Middle frontal gyrus (tissue), 1 donor: ENCODE results near the gene ADPRHL1.
A peak's percentile ranks its signal among the peaks of the same experiment; 100 is the strongest.
"Not testable (repeated sequence)": the region's sequence is repeated elsewhere in the genome, so short reads cannot be mapped to it uniquely, and the experiment has no call there.

Experiments
- DNase-seq: peaks from one replicate; pipeline ENCODE4 v3.0.0-alpha.2; 2015; ENCODE audit warnings: low spot score; ENCODE audit errors: extremely low spot score

Gene ADPRHL1

GRCh38 chr13:113403255-113404104 is 49.8 kb downstream of the ADPRHL1 start:
- DNase-seq = no peak

DNA sequence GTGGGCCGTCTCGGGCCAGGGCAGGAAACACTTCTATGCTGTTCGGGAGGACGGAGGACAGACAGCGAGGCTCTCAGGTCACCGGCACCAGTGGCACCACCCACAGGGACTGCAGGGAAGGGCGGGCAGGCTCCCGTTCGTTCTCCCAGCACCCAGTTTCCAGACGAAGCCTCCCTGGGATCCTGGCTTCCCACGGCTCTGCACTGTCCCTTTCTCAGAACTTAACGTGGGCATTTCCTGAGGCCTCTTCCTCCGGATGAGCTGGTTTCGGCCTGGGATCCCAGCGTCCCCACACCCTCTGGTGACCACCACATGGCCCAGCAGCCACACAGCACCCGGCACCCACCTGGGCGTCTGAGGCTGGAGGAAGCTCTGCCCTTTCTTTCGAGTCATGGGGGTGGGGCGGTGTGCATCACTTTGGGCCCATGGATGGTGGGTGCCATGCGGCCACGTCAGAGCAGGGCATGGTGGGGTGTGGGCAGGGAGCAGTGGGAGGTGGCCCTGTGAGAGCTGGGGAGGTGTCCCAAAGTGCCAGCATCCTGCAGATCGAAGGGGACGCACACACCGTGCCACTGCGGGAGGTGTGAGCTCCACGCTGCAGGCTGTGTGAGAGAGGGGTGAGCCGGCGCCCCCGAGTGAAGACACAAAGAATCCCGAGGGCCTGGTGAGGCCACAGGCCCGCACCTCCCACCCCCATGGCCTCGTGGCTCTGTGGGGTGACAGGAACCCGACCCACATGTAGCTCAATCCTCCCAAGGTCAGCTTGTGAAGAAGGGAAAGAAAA is 50.6 kb downstream of the ADPRHL1 start:
- DNase-seq = no peak

DNA sequence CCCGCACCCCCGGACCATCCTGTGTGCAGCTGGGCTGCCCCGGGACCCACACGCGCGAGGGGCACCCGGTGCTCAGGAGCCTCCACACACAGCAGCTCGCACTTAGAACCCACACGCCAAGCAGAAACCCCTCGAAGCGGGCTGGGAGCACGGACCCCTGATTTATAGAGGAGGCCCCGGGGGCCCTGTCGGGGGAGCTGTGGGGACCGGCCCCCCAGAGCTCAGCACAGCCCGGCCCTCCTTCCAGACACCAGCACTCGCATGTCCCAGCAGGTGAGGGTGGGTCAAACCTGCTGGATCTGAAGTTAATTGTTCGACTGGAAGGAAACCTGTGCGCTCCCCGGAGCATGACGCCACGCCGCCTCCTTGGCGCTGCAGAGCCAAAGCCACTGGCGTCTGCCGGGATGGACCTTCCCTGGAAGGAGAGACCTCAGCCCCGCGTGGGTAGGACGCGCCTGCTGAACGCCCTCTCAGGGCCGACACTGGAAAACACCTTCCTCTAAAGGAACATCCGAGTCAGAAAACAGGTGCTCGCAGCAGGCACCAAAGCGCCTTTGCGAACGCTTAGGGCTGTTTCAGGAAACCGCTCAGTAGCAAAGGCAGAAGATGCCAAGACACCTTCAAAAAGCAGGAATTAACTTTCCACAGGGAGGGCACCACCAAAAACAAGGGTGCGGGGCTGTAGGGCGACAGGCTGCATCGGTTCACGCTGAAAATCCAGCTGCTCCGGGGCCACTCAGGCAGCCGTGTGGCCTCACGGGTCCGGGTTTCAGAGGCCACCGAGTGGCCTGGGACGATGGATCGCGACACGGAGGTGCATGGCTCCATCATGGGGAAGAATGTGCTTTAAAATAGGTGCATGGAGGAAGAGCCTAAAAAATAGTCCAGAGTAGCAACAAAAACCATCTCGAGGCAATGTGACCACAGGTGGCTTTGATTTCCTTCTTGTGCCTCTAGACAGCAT is 51.6 kb downstream of the ADPRHL1 start:
- DNase-seq = no peak

DNA sequence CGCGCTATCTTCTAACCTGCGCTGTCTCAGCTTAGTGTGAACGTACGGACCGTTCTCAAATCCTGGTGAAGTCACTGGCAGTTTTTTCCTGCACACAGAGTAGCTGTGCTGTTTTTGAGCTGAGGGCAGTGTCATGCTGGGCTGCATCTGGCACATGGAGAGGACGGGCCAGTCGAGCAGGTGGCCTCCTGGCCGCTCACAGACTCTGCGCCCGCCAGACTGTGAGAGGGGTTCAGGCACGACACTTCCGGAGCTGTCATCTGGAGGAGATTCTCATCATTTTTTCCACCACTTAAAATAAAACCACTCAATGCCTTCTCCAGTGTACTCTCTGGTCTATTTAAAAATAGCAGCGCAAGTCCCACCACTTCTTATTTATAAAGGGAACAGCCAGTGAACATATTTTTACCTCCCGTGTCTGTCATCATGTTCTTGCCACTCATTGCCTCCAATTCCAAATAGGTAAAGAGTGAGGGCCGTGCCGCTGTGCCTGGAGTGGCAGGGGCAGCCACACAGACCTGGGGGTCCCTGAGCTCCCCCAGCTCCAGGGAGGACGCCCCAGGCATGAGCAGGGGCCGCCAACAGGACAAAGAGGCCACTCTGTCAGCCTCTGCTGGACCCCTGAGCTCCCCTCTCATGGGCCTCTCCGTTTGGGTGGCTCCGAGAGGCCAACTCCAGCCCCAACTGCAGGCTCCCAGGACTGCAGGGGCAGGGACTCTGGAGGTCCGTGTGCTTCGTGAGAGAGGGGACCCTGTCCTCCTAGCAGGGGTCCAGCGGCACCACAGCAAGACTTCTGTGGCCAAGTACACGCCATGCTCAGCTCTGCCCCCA is 52.5 kb downstream of the ADPRHL1 start:
- peak; percentile 31 for DNase-seq

GRCh38 chr13:113399755-113400149 is 53.5 kb downstream of the ADPRHL1 start:
- DNase-seq = no peak

DNA sequence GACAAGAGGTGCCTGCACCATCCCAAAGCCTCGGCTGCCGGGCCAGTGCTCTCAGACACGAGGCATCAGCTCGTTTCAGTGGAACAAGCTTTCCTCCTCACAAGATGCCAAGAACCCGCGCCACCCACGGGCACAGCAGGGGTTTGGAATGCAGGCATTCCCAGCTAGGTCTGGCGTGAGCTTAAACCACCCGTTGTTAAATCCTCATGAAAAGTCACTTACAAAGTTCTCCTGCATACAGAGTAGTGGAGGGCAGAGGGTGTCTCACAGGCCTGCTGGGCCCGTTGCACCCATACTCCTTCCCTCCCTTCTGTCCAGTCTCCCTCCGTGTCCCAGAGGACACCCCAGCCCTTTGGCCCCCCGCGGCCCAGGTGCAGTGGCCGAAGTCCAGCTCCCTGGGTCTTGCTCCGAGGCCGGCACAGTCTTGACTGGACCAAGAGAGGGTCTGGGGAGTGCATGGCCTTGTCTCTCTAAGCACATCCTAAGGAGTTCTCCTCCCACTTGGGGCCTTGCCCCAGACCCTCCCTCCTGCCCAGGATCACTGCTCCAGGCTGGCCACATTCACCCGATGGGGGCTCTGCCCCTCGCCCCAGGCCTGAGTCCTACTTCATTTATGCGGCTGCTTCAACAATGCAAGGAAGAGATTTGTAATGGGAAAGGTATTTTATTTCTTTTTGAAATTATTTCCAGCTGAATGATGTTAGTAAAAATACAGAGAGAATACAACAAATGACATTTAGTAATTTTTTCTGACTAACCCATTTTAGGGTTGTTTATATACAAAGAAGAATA is 54.1 kb downstream of the ADPRHL1 start:
- DNase-seq = no peak

- no peak for DNase-seq
Measured at GRCh38 chr13:113397608-113398425, 55.5 kb downstream of the ADPRHL1 start.

DNA sequence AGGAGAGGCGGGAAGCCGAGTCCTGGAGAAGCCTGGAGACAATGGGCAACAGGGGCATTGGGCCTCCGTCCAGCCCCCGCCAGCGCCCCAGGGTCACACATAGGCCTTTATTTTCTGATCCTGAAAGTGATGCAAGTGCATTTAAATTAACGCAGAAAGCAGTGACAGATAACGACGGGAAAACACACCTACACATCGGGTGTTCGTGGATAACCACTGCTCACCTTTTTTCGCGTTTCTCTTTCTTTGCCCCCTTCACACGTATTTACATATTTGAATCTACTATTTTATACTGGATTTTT is 59.0 kb downstream of the ADPRHL1 start:
- DNase-seq = no peak

DNA sequence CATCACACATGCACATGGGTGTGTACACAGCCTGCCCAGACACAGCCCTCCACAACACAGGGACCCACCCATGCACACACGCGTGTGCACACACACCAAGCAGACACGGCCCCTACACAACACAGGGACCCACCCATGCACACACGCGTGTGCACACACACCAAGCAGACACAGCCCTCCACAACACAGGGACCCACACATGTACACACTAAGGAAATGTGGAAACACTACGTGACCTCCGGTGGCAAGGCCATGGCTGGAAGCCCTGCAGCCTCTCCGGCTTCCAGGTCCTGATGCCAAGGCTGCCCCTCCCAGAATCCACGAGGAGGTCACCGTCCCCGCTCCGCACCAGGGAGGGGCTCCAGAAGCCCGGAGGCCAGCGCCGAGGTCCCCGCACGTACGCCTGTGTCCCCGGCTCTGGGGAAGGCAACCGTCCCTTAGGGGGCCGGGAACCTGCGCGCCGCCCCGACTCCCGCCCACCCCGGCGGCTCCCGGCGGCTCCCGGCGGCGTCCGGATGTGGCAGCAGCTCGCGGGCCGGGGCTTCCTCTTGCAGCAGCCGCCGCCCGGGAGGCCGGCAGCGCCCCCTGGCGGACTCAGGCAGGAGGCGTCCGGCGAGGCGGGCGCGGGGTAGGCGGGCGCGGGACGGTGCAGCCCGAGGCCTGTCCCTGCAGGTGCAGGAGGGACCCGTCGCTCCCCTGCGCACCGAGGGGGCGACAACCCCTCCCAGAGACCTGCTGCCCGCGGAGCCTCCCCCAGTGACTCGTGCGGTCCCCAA is 59.5 kb downstream of the ADPRHL1 start:
- no peak for DNase-seq

DNA sequence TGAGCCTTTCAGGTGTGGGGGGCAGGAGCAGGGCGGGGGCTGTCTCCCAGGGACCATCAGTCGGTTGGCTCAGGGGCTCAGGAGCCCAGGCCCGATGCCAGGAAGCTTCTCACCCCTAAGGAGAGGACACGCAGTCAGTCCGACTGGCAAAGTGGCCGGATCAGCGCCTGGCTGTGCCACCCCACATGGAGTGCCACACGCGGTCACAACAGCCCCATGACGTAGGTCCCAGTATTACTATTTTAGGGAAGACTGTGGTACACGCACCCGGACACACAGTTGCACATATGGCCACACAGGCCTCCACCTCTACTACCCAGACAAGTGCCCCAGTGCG is 60.1 kb downstream of the ADPRHL1 start:
- no peak for DNase-seq

DNA sequence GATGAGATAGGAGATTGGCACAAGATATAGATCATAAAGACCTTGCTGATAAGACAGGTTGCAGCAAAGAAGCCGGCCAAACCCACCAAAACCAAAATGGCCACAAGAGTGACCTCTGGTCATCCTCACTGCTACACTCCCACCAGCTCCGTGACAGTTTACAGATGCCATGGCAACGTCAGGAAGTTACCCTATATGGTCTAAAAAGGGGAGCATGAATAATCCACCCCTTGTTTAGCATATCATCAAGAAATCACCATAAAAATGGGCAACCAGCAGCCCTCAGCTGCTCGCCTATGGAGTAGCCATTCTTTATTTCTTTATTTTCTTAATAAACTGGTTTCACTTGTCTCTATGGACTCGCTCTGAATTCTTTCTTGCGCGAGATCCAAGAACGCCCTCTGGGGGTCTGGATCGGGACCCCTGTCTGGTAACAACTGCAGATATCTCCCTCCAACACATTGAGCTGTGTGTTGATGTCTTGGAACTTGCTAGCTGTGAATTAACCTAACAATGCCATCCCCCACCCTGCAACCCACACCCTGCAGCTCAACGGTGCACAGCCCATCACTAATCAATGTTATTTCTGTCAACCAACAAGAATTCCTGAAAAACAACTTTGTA is 62.3 kb downstream of the ADPRHL1 start:
- DNase-seq = no peak

GRCh38 chr13:113389586-113389985 is 63.7 kb downstream of the ADPRHL1 start:
- not testable (repeated sequence) for DNase-seq

- no peak for DNase-seq
Measured at GRCh38 chr13:113387396-113387795, 65.9 kb downstream of the ADPRHL1 start.

- no peak for DNase-seq
Measured at GRCh38 chr13:113383089-113383488, 70.2 kb downstream of the ADPRHL1 start.

DNA sequence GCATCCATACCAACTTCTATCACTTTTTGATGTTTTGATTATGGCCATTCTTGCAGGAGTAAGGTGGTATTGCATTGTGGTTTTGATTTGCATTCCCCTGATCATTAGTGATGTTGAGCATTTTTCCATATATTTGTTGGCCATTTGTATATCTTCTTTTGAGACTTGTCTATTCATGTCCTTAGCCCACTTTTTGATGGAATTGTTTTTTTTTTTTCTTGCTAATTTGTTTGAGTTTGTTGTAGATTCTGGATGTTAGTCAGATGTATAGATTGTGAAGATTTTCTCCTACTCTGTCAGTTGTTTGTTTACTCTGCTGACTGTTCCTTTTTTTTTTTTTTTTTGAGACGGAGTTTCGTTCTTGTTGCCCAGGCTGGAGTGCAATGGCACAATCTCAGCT is 70.7 kb downstream of the ADPRHL1 start:
- DNase-seq = not testable (repeated sequence)

DNA sequence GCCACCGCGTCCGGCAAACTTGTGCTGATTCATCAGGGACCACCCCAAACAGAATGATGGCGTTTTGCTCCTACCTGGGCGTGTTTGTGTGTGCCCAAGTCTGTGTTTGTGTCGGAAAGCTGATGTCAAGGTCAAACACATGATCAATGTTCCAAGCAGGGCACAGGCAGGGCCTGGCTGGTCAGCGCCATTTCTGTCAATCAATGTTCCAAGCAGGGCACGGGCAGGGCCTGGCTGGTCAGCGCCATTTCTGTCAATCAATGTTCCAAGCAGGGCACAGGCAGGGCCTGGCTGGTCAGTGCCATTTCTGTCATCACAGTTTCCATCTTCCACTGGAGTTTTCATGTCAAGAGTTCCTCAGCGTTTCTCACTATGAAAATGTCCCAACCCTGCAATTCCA is 74.5 kb downstream of the ADPRHL1 start:
- no peak for DNase-seq

DNA sequence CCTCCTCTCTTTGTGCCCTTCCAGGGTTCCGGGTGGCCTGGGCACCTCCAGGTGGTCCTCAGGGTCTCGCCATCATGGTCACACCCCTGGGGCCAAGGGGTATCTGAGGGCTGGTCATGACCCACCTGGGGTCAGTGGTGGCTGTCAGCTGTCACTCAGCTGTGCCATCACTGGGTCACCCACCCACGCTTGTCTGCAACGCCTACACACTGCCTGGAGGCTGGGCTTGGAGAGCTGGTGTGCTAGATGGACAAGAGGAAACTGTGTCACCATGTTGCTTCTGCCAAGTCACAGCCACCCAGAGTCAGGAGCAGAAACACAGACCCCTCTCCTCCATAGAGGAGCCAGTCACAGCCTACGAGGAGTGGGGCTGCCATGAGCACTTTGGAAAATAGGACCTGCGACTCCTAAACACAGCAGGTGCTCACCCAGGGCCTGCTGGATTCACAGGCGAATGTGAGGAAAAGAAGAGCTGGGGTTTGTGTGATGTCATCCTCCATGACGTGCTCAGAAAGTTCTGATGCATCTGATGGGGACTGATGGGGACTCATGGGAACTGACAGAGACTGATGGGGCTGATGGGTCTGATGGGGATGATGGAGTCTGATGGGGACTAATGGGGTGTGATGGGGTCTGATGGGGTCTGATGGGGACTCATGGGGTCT is 78.6 kb downstream of the ADPRHL1 start:
- DNase-seq = no peak
